AG04450 (cell line): ENCODE measurements around the gene DGKZ. TPM values are rescaled to one million over a fixed set of nuclear protein-coding genes. Genes with fewer than 3 reads are reported as not detected.

ENCODE experiments used
- CTCF ChIA-PET: fragments of 300-600, 350-600 bp; formaldehyde crosslinking; extraction: SDS; loops from one replicate; lab custom pipeline; 2022; ENCODE audit warnings: antibody characterized with exemption, inconsistent platforms; lab: Charles Lee
- POLR2A ChIA-PET: fragments of 350-600 bp; formaldehyde crosslinking; extraction: SDS; loops from one replicate; lab custom pipeline; 2021; ENCODE audit warnings: antibody characterized with exemption, inconsistent platforms; lab: Yijun Ruan, JAX
- DNase-seq: peaks from one replicate; pipeline ENCODE4 v3.0.0-alpha.2; 2011; ENCODE audit warnings: low read depth, low spot score
- H3K27ac ChIP-seq: one replicate; pipeline ENCODE4 v1.5.1; 2012; ENCODE audit warnings: low read depth, low read length, control low read depth
- H3K27me3 ChIP-seq: one replicate; pipeline ENCODE4 v1.6.0; 2012; ENCODE audit warnings: low read length; ENCODE audit not compliant: control insufficient read depth, insufficient read depth
- H3K4me3 ChIP-seq: 2 replicates; pipeline ENCODE4 v1.5.1; 2011; ENCODE audit warnings: mild to moderate bottlenecking, low read depth, low read length, control low read depth
- H3K9me3 ChIP-seq: 2 replicates; pipeline ENCODE4 v1.5.1; 2012; ENCODE audit warnings: low read length; ENCODE audit not compliant: control insufficient read depth, insufficient read depth
- polyA plus RNA-seq: library from polyadenylated mRNA; depleted of rRNA; stranded (reverse); fragments of >200 nt; gene quantifications from 2 replicates; pipeline ENCODE4 v1.2.3, GENCODE V29; 2011
- TF ChIP-seq, protein P1 (sequence below): IDR thresholded peaks from 2 replicates; pipeline ENCODE4 v1.5.1; 2011; ENCODE audit warnings: low read depth, low read length, control low read depth, inconsistent platforms

The DGKZ gene
- polyA plus RNA-seq, 1 experiment, result 15.8 TPM

DNA sequence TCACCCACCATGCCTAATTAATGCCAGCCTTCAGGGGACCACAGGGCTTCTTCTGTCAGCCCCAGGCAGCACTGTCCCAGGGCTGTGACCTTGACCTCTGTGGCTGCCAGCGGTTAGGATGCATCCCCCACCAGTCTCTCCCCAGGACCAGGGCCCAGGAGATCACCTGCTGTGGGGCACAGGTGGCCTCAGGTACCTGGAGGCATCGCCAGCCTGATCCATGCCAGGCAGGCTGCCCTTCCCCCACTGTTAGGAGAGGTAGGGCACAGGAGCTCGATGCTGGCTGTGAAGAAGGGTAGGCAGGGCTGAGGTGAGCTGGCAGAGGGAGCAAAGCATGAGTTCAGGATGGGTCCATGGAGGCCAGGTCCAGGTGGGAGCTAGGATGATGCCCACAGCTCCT, 17.5 kb downstream of the DGKZ start:
- ChIA-PET CTCF (interaction anchor here (0.6 kb wide), 1 partner anchor 90 kb away, joined by 3 read pairs; no protein-coding TSS in a partner anchor), POLR2A (no interaction called here)
- no peak overlapping the region for H3K4me3 ChIP-seq
- H3K27ac ChIP-seq, result no peak overlapping the region
- no peaks in the 10 kb centered on the region; the same call in 1 of the 2 replicates for H3K9me3 ChIP-seq
- TF ChIP-seq, protein P1, sequence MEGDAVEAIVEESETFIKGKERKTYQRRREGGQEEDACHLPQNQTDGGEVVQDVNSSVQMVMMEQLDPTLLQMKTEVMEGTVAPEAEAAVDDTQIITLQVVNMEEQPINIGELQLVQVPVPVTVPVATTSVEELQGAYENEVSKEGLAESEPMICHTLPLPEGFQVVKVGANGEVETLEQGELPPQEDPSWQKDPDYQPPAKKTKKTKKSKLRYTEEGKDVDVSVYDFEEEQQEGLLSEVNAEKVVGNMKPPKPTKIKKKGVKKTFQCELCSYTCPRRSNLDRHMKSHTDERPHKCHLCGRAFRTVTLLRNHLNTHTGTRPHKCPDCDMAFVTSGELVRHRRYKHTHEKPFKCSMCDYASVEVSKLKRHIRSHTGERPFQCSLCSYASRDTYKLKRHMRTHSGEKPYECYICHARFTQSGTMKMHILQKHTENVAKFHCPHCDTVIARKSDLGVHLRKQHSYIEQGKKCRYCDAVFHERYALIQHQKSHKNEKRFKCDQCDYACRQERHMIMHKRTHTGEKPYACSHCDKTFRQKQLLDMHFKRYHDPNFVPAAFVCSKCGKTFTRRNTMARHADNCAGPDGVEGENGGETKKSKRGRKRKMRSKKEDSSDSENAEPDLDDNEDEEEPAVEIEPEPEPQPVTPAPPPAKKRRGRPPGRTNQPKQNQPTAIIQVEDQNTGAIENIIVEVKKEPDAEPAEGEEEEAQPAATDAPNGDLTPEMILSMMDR, result no peak
- no peak for DNase-seq
- no peaks in the 10 kb centered on the region for H3K27me3 ChIP-seq

DNA sequence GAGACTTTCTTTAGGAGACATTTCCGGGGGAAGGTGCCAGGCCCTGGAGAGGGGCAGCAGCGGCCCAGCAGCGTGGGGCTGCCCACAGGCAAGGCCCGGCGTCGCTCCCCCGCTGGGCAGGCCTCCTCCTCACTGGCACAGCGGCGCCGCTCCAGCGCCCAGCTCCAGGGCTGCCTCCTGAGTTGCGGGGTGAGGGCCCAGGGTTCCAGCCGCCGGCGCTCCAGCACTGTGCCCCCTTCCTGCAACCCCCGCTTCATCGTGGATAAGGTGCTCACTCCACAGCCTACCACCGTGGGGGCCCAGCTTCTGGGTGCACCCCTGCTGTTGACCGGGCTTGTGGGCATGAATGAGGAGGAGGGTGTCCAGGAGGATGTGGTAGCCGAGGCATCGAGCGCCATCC, 19.0 kb downstream of the DGKZ start:
- POLR2A ChIA-PET, result interaction anchor here (0.7 kb wide), 1 partner anchor 84 kb away, joined by 4 read pairs; no protein-coding TSS in a partner anchor
- Histone ChIP-seq H3K27me3 (no peaks in the 10 kb centered on the region), H3K4me3 (no peak overlapping the region), H3K9me3 (no peaks in the 10 kb centered on the region; the same call in 1 of the 2 replicates), H3K27ac (no peak overlapping the region)
- no peak for DNase-seq
- TF ChIP-seq, protein P1, result no peak
- CTCF ChIA-PET, result interaction anchor here (1.0 to 1.2 kb wide), 4 partner anchors 8 to 71 kb away, joined by 3 read pairs; no protein-coding TSS in a partner anchor

DNA sequence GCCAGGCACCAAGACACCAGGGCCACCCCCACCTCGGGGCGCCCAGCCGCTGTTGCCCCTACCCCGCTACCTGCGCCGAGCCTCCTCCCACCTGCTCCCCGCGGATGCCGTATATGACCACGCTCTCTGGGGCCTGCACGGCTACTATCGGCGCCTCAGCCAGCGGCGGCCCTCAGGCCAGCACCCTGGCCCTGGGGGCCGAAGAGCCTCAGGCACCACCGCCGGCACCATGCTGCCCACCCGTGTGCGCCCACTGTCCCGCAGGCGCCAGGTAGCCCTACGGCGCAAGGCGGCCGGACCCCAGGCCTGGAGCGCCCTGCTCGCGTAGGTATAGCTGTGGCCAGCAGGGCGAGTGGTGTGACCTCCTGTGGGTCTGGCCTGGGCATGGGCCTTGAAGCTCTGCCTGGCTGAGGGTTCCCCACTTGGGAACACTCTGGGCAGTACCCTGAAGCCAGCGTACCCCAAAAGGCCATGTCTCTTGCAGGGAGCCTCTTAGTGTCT, 19.4 kb downstream of the DGKZ start:
- TF ChIP-seq, protein P1, result no peak
- Histone ChIP-seq H3K27ac (no peak overlapping the region), H3K9me3 (no peaks in the 10 kb centered on the region; the same call in 1 of the 2 replicates), H3K27me3 (no peaks in the 10 kb centered on the region), H3K4me3 (no peak overlapping the region)
- POLR2A ChIA-PET, result no interaction called here
- no peak for DNase-seq
- CTCF ChIA-PET, result interaction anchor here (0.5 to 1.8 kb wide), 9 partner anchors 8 to 212 kb away, joined by 3 to 6 read pairs (median 3); no protein-coding TSS in a partner anchor

GRCh38 chr11:46367244-46367915, 20.1 kb downstream of the DGKZ start:
- ChIA-PET POLR2A (no interaction called here), CTCF (interaction anchor here (0.5 to 2.2 kb wide), 21 partner anchors 8 to 276 kb away, joined by 3 to 26 read pairs (median 3); partner anchors contain the start of gene DGKZ)
- no peak overlapping the region for H3K4me3 ChIP-seq
- H3K9me3 ChIP-seq, result no peaks in the 10 kb centered on the region; the same call in 1 of the 2 replicates
- DNase-seq, result no peak
- TF ChIP-seq, protein P1, result peak; percentile 77
- no peaks in the 10 kb centered on the region for H3K27me3 ChIP-seq
- no peak overlapping the region for H3K27ac ChIP-seq

GRCh38 chr11:46367916-46368267, 20.6 kb downstream of the DGKZ start:
- no peak overlapping the region for H3K27ac ChIP-seq
- DNase-seq, result no peak
- H3K4me3 ChIP-seq, result no peak overlapping the region
- CTCF ChIA-PET, result interaction anchor here (0.6 to 2.9 kb wide), 16 partner anchors 9 to 277 kb away, joined by 3 to 26 read pairs (median 4); partner anchors contain the start of gene DGKZ
- H3K27me3 ChIP-seq, result no peaks in the 10 kb centered on the region
- POLR2A ChIA-PET, result no interaction called here
- TF ChIP-seq, protein P1, result no peak
- no peaks in the 10 kb centered on the region; the same call in 1 of the 2 replicates for H3K9me3 ChIP-seq
